ENCODE data around the gene BEND6. TPM values are rescaled to one million over a fixed set of nuclear protein-coding genes. Genes with fewer than 3 reads are reported as not detected.

BEND6 gene
- total and polyA plus RNA-seq, 2 of the 8 experiments (the other 6 are each of a cell fraction or from before 2014, with no cell fraction given) = 0.71 to 2.1 TPM

GRCh38 chr6:57006101-57006500 lies 51.2 kb downstream of the BEND6 start:
- Histone ChIP-seq H3K27ac (ENCODE audit: low read depth, low read length) (no peak overlapping the region), H3K79me2 (ENCODE audit: control insufficient read depth in 1 of 2, insufficient read depth in 2 of 2, low read length in 2 of 2) (no peaks in the 10 kb centered on the region), H3K23me2 (ENCODE audit: low read depth, low read length) (no peaks in the 10 kb centered on the region), H3K4me3 (ENCODE audit: extremely low read depth in 1 of 4, insufficient read depth in 2 of 4, low read depth in 3 of 4, low read length in 4 of 4) (no peak overlapping the region), H2AK5ac (ENCODE audit: low read depth, low read length) (no peak overlapping the region), H2BK5ac (ENCODE audit: low read depth, low read length) (no peak overlapping the region), H3K27me3 (replicated peaks in 1 of 4; ENCODE audit: control insufficient read depth in 3 of 4, extremely low read depth in 1 of 4, insufficient read depth in 3 of 4, low read length in 3 of 4) (no peaks in the 10 kb centered on the region), H3K9ac (replicated peaks in 1 of 4; ENCODE audit: extremely low read depth in 1 of 4, low read depth in 3 of 4, low read length in 3 of 4) (no peak overlapping the region), H3K36me3 (ENCODE audit: control insufficient read depth in 2 of 4, insufficient read depth in 4 of 4, low read length in 3 of 4) (no peaks in the 10 kb centered on the region), H2BK20ac (ENCODE audit: low read length) (no peak overlapping the region), H4K5ac (ENCODE audit: insufficient read length, low read depth, low read length) (no peak overlapping the region), H3K4ac (replicated peaks; ENCODE audit: insufficient read length, low read depth, low read length) (peak overlapping the region; percentile 39), H2BK15ac (ENCODE audit: low read length) (no peak overlapping the region), H2AFZ (ENCODE audit: low read length) (no peak overlapping the region), H3K56ac (replicated peaks; ENCODE audit: insufficient read length, low read depth, low read length) (no peak overlapping the region), H2BK120ac (replicated peaks; ENCODE audit: low read depth, low read length) (no peak overlapping the region), H3K79me1 (ENCODE audit: low read depth, low read length) (no peaks in the 10 kb centered on the region), H4K20me1 (replicated peaks in 1 of 2; ENCODE audit: control insufficient read depth in 1 of 2, insufficient read depth in 2 of 2, low read length in 2 of 2) (no peaks in the 10 kb centered on the region), H3K4me1 (replicated peaks in 1 of 4; ENCODE audit: control insufficient read depth in 3 of 4, insufficient read depth in 4 of 4, low read length in 3 of 4) (no peaks in the 10 kb centered on the region), H3K9me3 (ENCODE audit: insufficient read depth in 2 of 2, low read depth in 1 of 2, low read length in 1 of 2) (no peaks in the 10 kb centered on the region), H3K23ac (ENCODE audit: insufficient read length) (no peak overlapping the region), H3K14ac (ENCODE audit: insufficient read length) (no peak overlapping the region), H3K4me2 (ENCODE audit: insufficient read depth in 1 of 2, low read depth in 2 of 2, low read length in 2 of 2) (no peak overlapping the region), H2BK12ac (ENCODE audit: low read depth, low read length) (no peak overlapping the region), H4K8ac (ENCODE audit: extremely low read depth, insufficient read depth, low read length) (no peak overlapping the region), H3K18ac (ENCODE audit: extremely low read depth, low read length) (no peak overlapping the region), H4K91ac (replicated peaks; ENCODE audit: insufficient read length, low read length) (no peak overlapping the region)
- DNase-seq (ENCODE audit: low read depth in 1 of 2, low spot score in 2 of 2) (no peak), FAIRE-seq (no peak)
- CTCF ChIA-PET (ENCODE audit: partially characterized antibody) = no interaction called here
- POLR2A ChIA-PET (ENCODE audit: partially characterized antibody) = no interaction called here
- WGBS, 2 experiments (ENCODE audit: extremely low coverage in 1 of 2, insufficient coverage in 1 of 2, insufficient read length in 1 of 2, insufficient replicate concordance in 2 of 2, low coverage in 1 of 2, low lambda C conversion rate in 2 of 2, missing lambda C conversion rate in 1 of 2) = 72% methylated on average over 3 of the region's 3 CpGs; no CpG with 5 or more reads in 1 of the 2 experiments
- no peak for TF ChIP-seq TCF12 (IDR thresholded peaks at IDR 0.05; ENCODE audit: low read depth, low read length)
- no peak for TF ChIP-seq CHD1 (IDR thresholded peaks at IDR 0.05; ENCODE audit: low read depth, low read length)
- no peak for TF ChIP-seq BACH1 (IDR thresholded peaks at IDR 0.05; ENCODE audit: low read length)
- no peak for TF ChIP-seq NRF1 (IDR thresholded peaks at IDR 0.05; ENCODE audit: low read depth, low read length)
- no peak for TF ChIP-seq E2F6 (IDR thresholded peaks at IDR 0.05)
- TF ChIP-seq MAFK (IDR thresholded peaks at IDR 0.05; ENCODE audit: low read depth, low read length) = no peak
- no peak for TF ChIP-seq SUZ12 (IDR thresholded peaks at IDR 0.05; ENCODE audit: low read length)
- TF ChIP-seq NANOG (IDR thresholded peaks at IDR 0.05; ENCODE audit: insufficient read depth, low read depth, low read length, poor library complexity, severe bottlenecking) = no peak
- TF ChIP-seq TAF7 (optimal IDR thresholded peaks at IDR 0.05; ENCODE audit: borderline replicate concordance, low read depth, low read length) = no peak
- TF ChIP-seq JUN (IDR thresholded peaks at IDR 0.05; ENCODE audit: low read depth, low read length) = no peak
- TF ChIP-seq ATF3 (IDR thresholded peaks at IDR 0.05; ENCODE audit: insufficient read depth, low read depth, low read length) = no peak
- TF ChIP-seq HDAC6 (IDR thresholded peaks at IDR 0.05; ENCODE audit: low read depth, low read length) = no peak
- TF ChIP-seq RFX5 (IDR thresholded peaks at IDR 0.05; ENCODE audit: borderline replicate concordance, low read depth, low read length) = no peak
- no peak for TF ChIP-seq GABPA (IDR thresholded peaks at IDR 0.05; ENCODE audit: borderline replicate concordance, insufficient read depth, low read length)
